ENCODE results near the gene FALEC.
"Not testable (repeated sequence)": the region's sequence is repeated elsewhere in the genome, so short reads cannot be mapped to it uniquely, and the experiment has no call there.

The FALEC gene

GRCh38 chr1:150574260-150575071 is 58.9 kb downstream of the FALEC start:
- no peak for DNase-seq (ENCODE audit: low spot score)

- peak; percentile 47 for DNase-seq (ENCODE audit: low spot score)
Measured at GRCh38 chr1:150575072-150575489, 59.5 kb downstream of the FALEC start.

GRCh38 chr1:150575518-150576366 is 60.2 kb downstream of the FALEC start:
- peak; percentile 27 for DNase-seq (ENCODE audit: low spot score)

GRCh38 chr1:150576367-150576711 is 60.8 kb downstream of the FALEC start:
- no peak for DNase-seq (ENCODE audit: low spot score)

- peak; percentile 30 for DNase-seq (ENCODE audit: low spot score)
Measured at GRCh38 chr1:150576794-150577556, 61.4 kb downstream of the FALEC start.

GRCh38 chr1:150577557-150578271 is 62.2 kb downstream of the FALEC start:
- peak; percentile 53 for DNase-seq (ENCODE audit: low spot score)

- DNase-seq (ENCODE audit: low spot score) = peak; percentile 90
Measured at GRCh38 chr1:150578272-150579109, 62.9 kb downstream of the FALEC start.

GRCh38 chr1:150579110-150579944 is 63.8 kb downstream of the FALEC start, which contains the start of gene MCL1:
MCL1 (minus strand) TSS chr1:150579610; CDS start chr1:150579530, 80 bp downstream.
- DNase-seq (ENCODE audit: low spot score) = peak; percentile 98

- no peak for DNase-seq (ENCODE audit: low spot score)
Measured at GRCh38 chr1:150579945-150580642, 64.5 kb downstream of the FALEC start.

- DNase-seq (ENCODE audit: low spot score) = not testable (repeated sequence)
Measured at GRCh38 chr1:150580966-150581365, 65.4 kb downstream of the FALEC start.

GRCh38 chr1:150581437-150581836 is 65.9 kb downstream of the FALEC start:
- not testable (repeated sequence) for DNase-seq (ENCODE audit: low spot score)

- not testable (repeated sequence) for DNase-seq (ENCODE audit: low spot score)
Measured at GRCh38 chr1:150581962-150582361, 66.4 kb downstream of the FALEC start.

- DNase-seq (ENCODE audit: low spot score) = no peak
Measured at GRCh38 chr1:150582371-150582770, 66.8 kb downstream of the FALEC start.

Data from kidney tubule cell (primary cell).